ENCODE measurements around the gene NADK. TPM values are rescaled to one million over a fixed set of nuclear protein-coding genes. Genes with fewer than 3 reads are reported as not detected.

NADK gene
- polyA plus RNA-seq, 1 experiment = 61.6 TPM

GRCh38 chr1:1756661-1757421 is 21.4 kb downstream of the NADK start:
- no peak for TF ChIP-seq CTCF (IDR thresholded peaks at IDR 0.05; ENCODE audit: insufficient read depth, low read depth, low read length)
- ChIA-PET POLR2A (no interaction called here), CTCF (interaction anchor here (1.0 kb wide), 1 partner anchor 149 kb away, joined by 3 read pairs; no protein-coding TSS in a partner anchor)
- peaks cover 32% of the 10 kb centered on the region for H3K36me3 ChIP-seq (ENCODE audit: control insufficient read depth, insufficient read depth, low read length)
- no peak for DNase-seq (ENCODE audit: low read depth)
- H3K4me3 ChIP-seq (ENCODE audit: low read depth, low read length) = no peak overlapping the region
- no peaks in the 10 kb centered on the region for H3K27me3 ChIP-seq (ENCODE audit: control insufficient read depth, insufficient read depth, low read length)

GRCh38 chr1:1755852-1756251 is 22.4 kb downstream of the NADK start:
- TF ChIP-seq CTCF (IDR thresholded peaks at IDR 0.05; ENCODE audit: insufficient read depth, low read depth, low read length) = no peak
- POLR2A ChIA-PET = no interaction called here
- CTCF ChIA-PET = no interaction called here
- H3K4me3 ChIP-seq (ENCODE audit: low read depth, low read length) = no peak overlapping the region
- no peaks in the 10 kb centered on the region for H3K27me3 ChIP-seq (ENCODE audit: control insufficient read depth, insufficient read depth, low read length)
- peaks cover 31% of the 10 kb centered on the region for H3K36me3 ChIP-seq (ENCODE audit: control insufficient read depth, insufficient read depth, low read length)
- DNase-seq (ENCODE audit: low read depth) = no peak

GRCh38 chr1:1755426-1755825 is 22.8 kb downstream of the NADK start:
- Histone ChIP-seq H3K36me3 (ENCODE audit: control insufficient read depth, insufficient read depth, low read length) (peaks cover 31% of the 10 kb centered on the region), H3K4me3 (ENCODE audit: low read depth, low read length) (no peak overlapping the region), H3K27me3 (ENCODE audit: control insufficient read depth, insufficient read depth, low read length) (no peaks in the 10 kb centered on the region)
- CTCF ChIA-PET = no interaction called here
- POLR2A ChIA-PET = no interaction called here
- DNase-seq (ENCODE audit: low read depth) = no peak
- TF ChIP-seq CTCF (IDR thresholded peaks at IDR 0.05; ENCODE audit: insufficient read depth, low read depth, low read length) = no peak

GRCh38 chr1:1754051-1754815 is 24.0 kb downstream of the NADK start:
- ChIA-PET CTCF (interaction anchor here (0.7 kb wide), 1 partner anchor 152 kb away, joined by 3 read pairs; no protein-coding TSS in a partner anchor), POLR2A (no interaction called here)
- Histone ChIP-seq H3K4me3 (ENCODE audit: low read depth, low read length) (no peak overlapping the region), H3K27me3 (ENCODE audit: control insufficient read depth, insufficient read depth, low read length) (no peaks in the 10 kb centered on the region), H3K36me3 (ENCODE audit: control insufficient read depth, insufficient read depth, low read length) (peaks cover 23% of the 10 kb centered on the region)
- TF ChIP-seq CTCF (IDR thresholded peaks at IDR 0.05; ENCODE audit: insufficient read depth, low read depth, low read length) = no peak
- no peak for DNase-seq (ENCODE audit: low read depth)

- POLR2A ChIA-PET = no interaction called here
- no peak for TF ChIP-seq CTCF (IDR thresholded peaks at IDR 0.05; ENCODE audit: insufficient read depth, low read depth, low read length)
- H3K27me3 ChIP-seq (ENCODE audit: control insufficient read depth, insufficient read depth, low read length) = no peaks in the 10 kb centered on the region
- no peak for DNase-seq (ENCODE audit: low read depth)
- CTCF ChIA-PET = no interaction called here
- H3K4me3 ChIP-seq (ENCODE audit: low read depth, low read length) = no peak overlapping the region
- peaks cover 21% of the 10 kb centered on the region for H3K36me3 ChIP-seq (ENCODE audit: control insufficient read depth, insufficient read depth, low read length)
Observed at GRCh38 chr1:1753607-1754005, 24.7 kb downstream of the NADK start.

All from BJ (cell line).